Heart left ventricle (tissue), 16 donors: Measurements from ENCODE around the gene CFLAR. TPM values are rescaled to one million over a fixed set of nuclear protein-coding genes. Genes with fewer than 3 reads are reported as not detected.

Experiments
- ATAC-seq, 4 donors: fragments of 200-7000 bp; cut with Tn5 transposase; one replicate each; pipeline ENCODE4 v1.9.1; 2020 to 2022; ENCODE audit warnings: moderate library complexity in 4 of 4, mild to moderate bottlenecking in 3 of 4, moderate number of reproducible peaks in 1 of 4
- DNase-seq, 5 donors: peaks; one replicate each; pipeline ENCODE4 v3.0.0-alpha.2; 2020
- H3K27ac ChIP-seq, 12 donors: fragments of 200-600 bp; sonication (generic) in 4 of 12; one replicate each; pipeline versions ENCODE4 v1.5.0 to v1.8.0; 2016 to 2022; ENCODE audit warnings: mild to moderate bottlenecking in 2 of 12
- H3K27me3 ChIP-seq, 9 donors: fragments of 200-600 bp; sonication (generic) in 2 of 9; one replicate each; pipeline versions ENCODE4 v1.5.1 to v1.8.0; 2016 to 2022; ENCODE audit warnings: mild to moderate bottlenecking in 3 of 9
- H3K36me3 ChIP-seq, 9 donors: fragments of 200-600 bp; sonication (generic) in 2 of 9; one replicate each; pipeline versions ENCODE4 v1.5.0 to v1.8.0; 2018 to 2022; ENCODE audit warnings: mild to moderate bottlenecking in 2 of 9
- H3K4me1 ChIP-seq, 12 donors: fragments of 200-600 bp; sonication (generic) in 4 of 12; one replicate each; pipeline versions ENCODE4 v1.5.0 to v1.8.0; 2016 to 2022; ENCODE audit warnings: mild to moderate bottlenecking in 3 of 12
- H3K4me3 ChIP-seq, 12 donors: fragments of 200-600 bp; sonication (generic) in 4 of 12; one replicate each; pipeline versions ENCODE4 v1.5.0 to v1.8.0; 2017 to 2022; ENCODE audit warnings: mild to moderate bottlenecking in 9 of 12, moderate library complexity in 4 of 12
- H3K9me3 ChIP-seq, 12 donors: fragments of 200-600 bp; sonication (generic) in 4 of 12; one replicate each; pipeline versions ENCODE4 v1.5.0 to v1.8.0; 2016 to 2022; ENCODE audit warnings: mild to moderate bottlenecking in 1 of 12
- CTCF ChIP-seq, 12 donors: fragments of 200-600 bp; sonication (generic) in 4 of 12; IDR thresholded peaks; one replicate each; pipeline versions ENCODE4 v1.5.0 to v1.8.0; 2018 to 2022; ENCODE audit warnings: antibody characterized with exemption in 12 of 12, mild to moderate bottlenecking in 5 of 12
- POLR2A ChIP-seq, 2 donors: fragments of 450-650 bp; IDR thresholded peaks; one replicate each; pipeline ENCODE4 v1.6.1; 2017; ENCODE audit warnings: antibody characterized with exemption in 2 of 2, mild to moderate bottlenecking in 2 of 2, moderate library complexity in 2 of 2
- WGBS, 4 donors: extraction: QIAGEN DNeasy Blood & Tissue Kit in 2 of 4; methylation state at CpG; one replicate each; pipeline versions ENCODE4 v1.1.5 to v1.1.7; 2013 to 2018; 5-methylcytosine and 5-hydroxymethylcytosine counted together
- intact Hi-C, 10 donors: fragments of 100-400 bp; cut with DNase I; formaldehyde crosslinking; loops; one replicate each; pipeline versions ENCODE4 v1.11.1 to v1.14.2; 2022
- polyA plus RNA-seq, 2 donors: library from polyadenylated mRNA; stranded (reverse); fragments of 200-250 nt; gene quantifications; one replicate each; pipeline ENCODE4 v1.2.3, GENCODE V29; 2013
- total RNA-seq, 9 donors: library from RNA; depleted of rRNA in 2 of 9; stranded (reverse); fragments of >200 nt in 2 of 9; fragmentation: NEBNext Ultra II Directional in 3 of 9; extraction: Animal tissue kit (Norgen Biotek cat#: 25700) in 3 of 9; gene quantifications; one replicate each; pipeline versions ENCODE4 v1.1.0 to v1.2.4, GENCODE V29; 2016 to 2023
- donor health status: ischemic (EF 13 %, LVEDD 7.1; RV severe dilation, severe dysfunction).
- donor health status: healthy with polysubstance abuse.
- donor health status: DM: no; HTN: yes; CAD: no.
- donor health status: DM: no; HTN: no; CAD: no.
- donor health status: ischemic (EF 25% LVEDD 6.9; RV normal size, moderate dysfunction).
- donor health status: ischemic (EF 25% LVEDD 5.7; RV mildly dilated, moderate dysfunction).
- donor health status: healthy.
- donor health status: DM: yes; HTN: yes; CAD: no.
- donor health status: ischemic (EF 35%, LVEDD 5.7; RV mildly dilated, moderate dysfunction).
- donor health status: nonischemic (EF 11% LVEDD 7.7; RV severe dilation, severe dysfunction).
- donor health status: DM: yes; HTN: yes; CAD: no.
- donor health status: PGD.
- donor health status: ischemic (EF 29% LVEDD 5.4; RV normal size, mild dysfunction).
- donor health status: nonischemic (EF 23%, LVEDD 6.1; RV moderate dilation, normal function).

CFLAR gene
- total and polyA plus RNA-seq, 11 donors = 120 to 279 (median 214) TPM

GRCh38 chr2:201197781-201198180 lies 81.8 kb downstream of the CFLAR start:
- WGBS, 4 donors = 57 to 64% (median 60%) methylated on average over 4 of the region's 4 CpGs
- Histone ChIP-seq H3K4me3 (no peak overlapping the region), H3K4me1 (peaks cover 0 to 51% (median 7%) of the 10 kb centered on the region in 12 donors), H3K9me3 (no peaks in the 10 kb centered on the region), H3K36me3 (peaks cover 0 to 77% (median 37%) of the 10 kb centered on the region in 9 donors), H3K27ac (peak overlapping the region in 1 of 12 donors; percentile 51), H3K27me3 (no peaks in the 10 kb centered on the region)
- ATAC-seq = no peak
- intact Hi-C loops = no loop called here
- TF ChIP-seq POLR2A (IDR thresholded peaks at IDR 0.05) = no peak
- TF ChIP-seq CTCF (IDR thresholded peaks at IDR 0.05) = no peak
- no peak for DNase-seq

GRCh38 chr2:201199847-201200246 lies 83.9 kb downstream of the CFLAR start:
- DNase-seq (no peak), ATAC-seq (no peak)
- TF ChIP-seq CTCF (IDR thresholded peaks at IDR 0.05) (no peak), POLR2A (IDR thresholded peaks at IDR 0.05) (no peak)
- peak overlapping the region in 1 of 12 donors; percentile 24 for H3K27ac ChIP-seq
- peaks cover 0 to 31% (median 3%) of the 10 kb centered on the region in 12 donors for H3K4me1 ChIP-seq
- no peak overlapping the region for H3K4me3 ChIP-seq
- intact Hi-C loops = no loop called here
- H3K36me3 ChIP-seq = peaks cover 0 to 84% (median 22%) of the 10 kb centered on the region in 9 donors
- H3K27me3 ChIP-seq = no peaks in the 10 kb centered on the region
- no peaks in the 10 kb centered on the region for H3K9me3 ChIP-seq
- WGBS, 4 donors = 67 to 75% (median 71%) methylated on average over 5 of the region's 5 CpGs

GRCh38 chr2:201200345-201200744 lies 84.4 kb downstream of the CFLAR start:
- Histone ChIP-seq H3K9me3 (no peaks in the 10 kb centered on the region), H3K27ac (peak overlapping the region in 1 of 12 donors; percentile 24), H3K4me1 (peaks cover 0 to 26% (median 3%) of the 10 kb centered on the region in 12 donors), H3K4me3 (no peak overlapping the region), H3K36me3 (peaks cover 0 to 84% (median 17%) of the 10 kb centered on the region in 9 donors), H3K27me3 (no peaks in the 10 kb centered on the region)
- TF ChIP-seq CTCF (IDR thresholded peaks at IDR 0.05) = no peak
- TF ChIP-seq POLR2A (IDR thresholded peaks at IDR 0.05) = no peak
- intact Hi-C loops = no loop called here
- WGBS, 4 donors = 69 to 77% (median 73%) methylated on average over 8 of the region's 8 CpGs
- DNase-seq (no peak), ATAC-seq (no peak)

GRCh38 chr2:201201371-201201770 lies 85.4 kb downstream of the CFLAR start:
- DNase-seq (no peak), ATAC-seq (no peak)
- peaks cover 0 to 21% (median 1%) of the 10 kb centered on the region in 12 donors for H3K4me1 ChIP-seq
- no peaks in the 10 kb centered on the region for H3K9me3 ChIP-seq
- TF ChIP-seq POLR2A (IDR thresholded peaks at IDR 0.05) = no peak
- no peak for TF ChIP-seq CTCF (IDR thresholded peaks at IDR 0.05)
- no peak overlapping the region for H3K27ac ChIP-seq
- H3K27me3 ChIP-seq = no peaks in the 10 kb centered on the region
- intact Hi-C loops = no loop called here
- 80 to 92% (median 89%) methylated on average over 8 of the region's 8 CpGs for WGBS, 4 donors
- H3K4me3 ChIP-seq = no peak overlapping the region
- H3K36me3 ChIP-seq = peaks cover 0 to 86% (median 15%) of the 10 kb centered on the region in 9 donors
